NB4 (cell line): ENCODE measurements around the gene MEFV.

Experiments
- CTCF ChIP-seq: IDR thresholded peaks from one replicate; pipeline ENCODE4 v1.5.1; 2012; ENCODE audit warnings: low read depth, low read length
- MAX ChIP-seq: IDR thresholded peaks from 2 replicates; pipeline ENCODE4 v1.6.1; 2011; ENCODE audit warnings: low read depth, low read length
- MYC ChIP-seq: IDR thresholded peaks from 2 replicates; pipeline ENCODE4 v1.6.1; 2011; ENCODE audit warnings: low read depth, low read length
- POLR2A ChIP-seq: IDR thresholded peaks from 2 replicates; pipeline ENCODE4 v1.6.1; 2011; ENCODE audit warnings: mild to moderate bottlenecking; ENCODE audit not compliant: insufficient read length; ENCODE audit errors: extremely low read depth

GRCh38 chr16:3262517-3262916 lies 6.1 kb upstream of the MEFV start:
- TF ChIP-seq POLR2A (no peak), MYC (no peak), CTCF (no peak), MAX (no peak)
